DMS 273 (cell line): ENCODE data around the gene TSR1.

Experiments
- DNase-seq: peaks from one replicate; lab custom pipeline; 2025; ENCODE audit not compliant: unreplicated experiment; lab: John Stamatoyannopoulos, UW

The TSR1 gene

DNA sequence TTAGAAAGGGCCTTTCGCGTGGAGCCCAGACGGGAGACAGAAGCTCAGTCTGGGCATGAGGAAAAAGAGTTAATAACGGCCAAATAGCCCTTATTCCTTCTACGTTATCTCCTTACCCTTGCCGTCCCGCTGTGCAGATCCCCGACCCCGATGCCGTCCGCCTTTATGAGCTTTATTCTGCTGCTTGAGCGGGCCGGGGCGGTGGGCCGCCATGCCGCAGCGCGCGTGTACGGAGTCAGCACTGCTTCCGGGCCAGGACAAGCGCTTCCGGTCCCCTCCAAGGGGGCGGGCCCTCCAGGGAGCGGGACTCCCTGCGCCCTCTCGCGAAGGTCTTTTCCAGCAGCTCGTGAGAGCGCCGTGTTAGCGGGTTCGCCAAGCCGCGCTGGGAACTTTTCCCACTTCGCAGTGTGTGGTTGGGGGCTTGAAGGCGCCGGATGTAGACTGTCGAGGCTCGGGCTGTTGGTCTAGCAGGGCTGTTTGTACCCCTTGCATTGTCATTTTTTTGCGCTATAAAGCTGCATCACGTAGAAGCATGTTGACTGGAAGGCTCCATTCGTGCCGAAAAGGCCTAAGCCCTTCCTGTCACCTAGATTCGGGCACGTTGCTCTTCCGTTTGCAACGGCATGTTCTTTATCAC, at the start of gene TSR1:
Gene TSR1, minus strand, starts transcription at position 243 of the 637 bp plus-strand sequence. Its CDS starts 30 bp downstream, at position 213.
- peak; percentile 95 for DNase-seq

DNA sequence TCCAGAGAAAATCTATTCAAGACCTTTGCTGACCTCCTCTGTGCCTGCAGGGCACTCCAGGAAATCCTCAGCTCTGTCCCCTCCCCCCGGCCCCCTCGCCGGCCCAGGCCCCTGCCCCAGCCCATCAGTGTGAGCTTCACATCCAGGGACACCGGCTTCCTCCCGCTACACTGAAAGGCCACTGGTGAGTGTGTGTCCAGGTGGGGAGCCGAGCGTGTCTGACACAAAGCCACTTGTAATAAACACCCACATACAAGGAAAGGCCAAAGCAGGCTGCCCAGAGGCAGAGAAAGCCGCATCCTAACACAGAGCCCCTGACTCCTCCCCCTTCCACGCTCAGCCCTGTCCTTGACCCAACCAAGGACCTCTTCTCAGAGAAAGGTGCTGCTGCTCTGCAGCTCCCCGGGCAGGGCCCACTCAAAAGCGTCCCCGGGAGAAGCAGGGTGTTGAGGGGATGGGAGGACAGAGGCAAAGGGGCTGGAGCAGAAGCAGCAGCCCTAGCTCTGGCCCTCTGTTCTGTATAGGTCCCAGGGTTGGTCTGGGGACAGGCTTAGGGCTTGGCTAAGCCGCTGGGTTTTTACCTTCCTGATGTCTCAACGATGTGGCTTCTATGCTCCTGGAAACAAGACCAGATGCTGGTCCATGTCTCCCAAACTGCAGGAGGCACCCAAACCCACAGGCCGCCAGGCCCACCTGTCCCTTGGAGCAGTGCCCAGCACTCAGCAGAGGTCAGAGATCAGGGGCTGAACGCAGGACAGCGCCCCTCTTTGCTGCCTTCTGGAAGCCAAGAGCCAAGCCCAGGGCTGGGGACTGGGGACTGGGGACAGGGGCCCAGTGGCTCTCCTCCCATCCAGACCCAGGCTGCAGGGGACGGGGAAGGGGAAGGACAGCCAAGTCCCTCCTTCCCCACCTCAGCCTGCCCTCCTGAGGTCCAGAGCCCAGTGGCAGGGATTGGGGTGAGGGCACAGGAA, 49.3 kb upstream of the TSR1 start:
- peak; percentile 28 for DNase-seq

DNA sequence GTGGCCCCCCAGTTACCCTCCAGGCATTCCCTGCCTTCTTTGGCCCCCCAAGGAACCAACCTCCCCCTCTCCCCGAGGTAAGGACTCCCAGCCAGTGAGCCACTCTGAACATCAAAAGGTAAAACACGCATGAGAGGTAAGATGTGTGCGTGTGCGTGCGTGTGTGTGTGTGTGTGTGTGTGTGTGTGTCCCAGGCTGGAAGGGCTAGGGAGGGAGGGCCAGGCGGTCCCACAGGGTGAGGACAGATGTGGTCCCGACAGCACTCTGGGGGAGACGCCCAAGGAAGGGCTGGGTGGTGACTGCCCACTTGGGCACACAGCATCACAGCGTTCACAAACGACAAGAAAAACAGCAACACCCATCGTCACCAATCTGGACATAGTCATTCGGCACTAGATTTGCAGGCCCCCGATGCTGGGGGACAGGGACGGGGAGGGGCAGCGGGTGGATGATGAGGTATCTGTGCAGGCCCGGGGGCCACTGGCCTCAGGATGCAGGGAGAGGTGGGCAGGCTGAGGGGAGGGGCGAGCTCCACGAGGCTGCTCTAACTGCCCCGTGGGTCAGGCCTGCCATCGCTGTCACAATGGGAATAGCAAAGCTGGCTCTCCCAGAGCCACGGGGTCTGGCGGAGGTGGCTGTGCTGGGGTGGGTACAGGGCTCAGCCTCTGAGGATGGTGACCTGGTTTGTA, 48.3 kb upstream of the TSR1 start:
- DNase-seq, result no peak

DNA sequence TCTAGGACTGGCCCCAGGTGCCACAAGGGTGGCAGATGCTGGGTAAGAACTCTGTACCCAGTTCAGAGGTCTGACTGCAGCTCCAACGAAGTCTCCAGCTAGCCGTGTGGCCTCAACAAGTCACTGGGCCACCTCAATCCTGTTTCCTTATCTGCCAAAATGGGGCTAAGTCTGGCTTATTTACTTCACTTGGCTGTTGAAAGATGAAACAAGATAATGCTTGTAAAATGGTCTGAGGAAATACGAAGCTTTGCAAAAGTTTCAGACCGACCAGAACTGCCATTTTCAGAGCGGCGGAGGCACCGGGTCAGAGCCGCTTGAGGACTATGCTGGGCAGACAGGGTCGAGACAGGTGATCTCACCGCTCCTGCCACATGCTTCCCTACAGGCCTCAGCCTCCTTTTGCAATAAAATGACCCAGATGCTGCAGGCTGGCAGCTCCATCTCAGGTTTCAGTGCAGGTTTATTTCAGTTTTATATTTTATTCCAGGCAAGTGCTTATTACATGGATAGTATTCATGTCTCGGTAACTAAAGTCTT, 47.4 kb upstream of the TSR1 start:
- DNase-seq, result peak; percentile 72

DNA sequence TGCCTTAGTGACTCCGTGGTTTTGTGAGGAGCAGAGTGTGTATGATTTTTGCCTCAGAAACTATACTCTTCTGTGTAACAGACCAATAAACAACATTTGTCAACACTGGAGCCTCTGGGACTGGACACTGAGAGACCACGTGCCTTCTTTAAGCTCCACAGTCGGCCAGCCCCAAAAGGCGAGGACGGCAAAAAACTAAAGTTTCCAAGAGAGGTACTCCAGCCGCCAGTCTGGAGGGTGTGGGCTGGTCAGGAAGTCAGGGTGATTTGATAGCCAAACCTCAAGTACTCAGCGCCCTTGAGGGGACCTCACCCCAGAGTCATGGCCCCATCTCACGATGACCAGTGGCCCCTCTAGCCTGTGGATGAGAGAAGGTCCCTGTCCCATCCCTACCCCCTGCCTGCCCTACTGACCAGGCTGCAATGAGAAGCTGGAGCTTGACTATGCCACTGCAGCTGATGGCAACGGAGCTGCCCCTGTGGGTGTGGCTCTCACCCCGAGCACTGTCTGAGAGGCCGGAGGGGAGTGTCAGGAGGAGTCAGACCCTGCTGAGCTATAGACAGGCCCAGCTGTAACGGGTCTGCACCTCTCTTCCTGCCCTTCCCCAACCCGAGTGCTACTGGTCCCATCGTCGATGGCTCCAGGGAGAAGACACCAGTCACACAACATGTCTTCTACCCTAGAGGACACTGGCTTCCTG, 44.8 kb upstream of the TSR1 start:
- DNase-seq, result no peak

DNA sequence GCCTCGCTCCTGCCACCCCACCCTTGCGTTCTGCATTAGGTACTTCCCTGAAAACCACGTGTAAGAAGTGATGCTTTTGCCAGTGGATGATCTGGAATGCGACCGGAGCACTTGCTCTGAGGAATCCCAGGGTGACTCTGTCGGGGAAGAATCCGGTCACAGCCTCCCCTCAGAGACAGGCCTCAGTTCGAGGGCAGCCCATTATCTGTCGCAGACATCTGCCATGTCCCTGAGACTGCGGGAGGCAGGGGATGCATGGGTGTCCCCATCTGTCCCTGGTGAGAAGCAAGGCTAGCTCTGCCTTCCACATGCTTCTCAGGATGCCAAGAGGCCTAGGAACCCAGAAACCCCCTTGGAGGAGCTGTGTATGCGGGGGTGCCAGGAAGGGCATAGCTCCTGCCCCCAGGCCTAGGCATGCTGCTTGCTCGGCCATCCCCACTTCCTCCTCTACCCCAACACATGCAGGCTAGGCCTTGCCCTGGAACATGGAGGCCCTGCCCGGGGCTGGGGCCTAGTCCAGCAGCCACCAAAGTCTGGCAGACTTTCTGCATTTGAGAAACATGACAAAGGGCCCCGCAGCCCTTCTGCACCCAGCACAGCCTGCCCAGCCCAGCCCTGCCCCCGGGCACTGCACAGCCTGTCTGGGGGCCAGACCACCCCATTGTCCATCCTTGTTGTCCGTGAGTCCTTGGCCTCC, 44.1 kb upstream of the TSR1 start:
- DNase-seq, result no peak

DNA sequence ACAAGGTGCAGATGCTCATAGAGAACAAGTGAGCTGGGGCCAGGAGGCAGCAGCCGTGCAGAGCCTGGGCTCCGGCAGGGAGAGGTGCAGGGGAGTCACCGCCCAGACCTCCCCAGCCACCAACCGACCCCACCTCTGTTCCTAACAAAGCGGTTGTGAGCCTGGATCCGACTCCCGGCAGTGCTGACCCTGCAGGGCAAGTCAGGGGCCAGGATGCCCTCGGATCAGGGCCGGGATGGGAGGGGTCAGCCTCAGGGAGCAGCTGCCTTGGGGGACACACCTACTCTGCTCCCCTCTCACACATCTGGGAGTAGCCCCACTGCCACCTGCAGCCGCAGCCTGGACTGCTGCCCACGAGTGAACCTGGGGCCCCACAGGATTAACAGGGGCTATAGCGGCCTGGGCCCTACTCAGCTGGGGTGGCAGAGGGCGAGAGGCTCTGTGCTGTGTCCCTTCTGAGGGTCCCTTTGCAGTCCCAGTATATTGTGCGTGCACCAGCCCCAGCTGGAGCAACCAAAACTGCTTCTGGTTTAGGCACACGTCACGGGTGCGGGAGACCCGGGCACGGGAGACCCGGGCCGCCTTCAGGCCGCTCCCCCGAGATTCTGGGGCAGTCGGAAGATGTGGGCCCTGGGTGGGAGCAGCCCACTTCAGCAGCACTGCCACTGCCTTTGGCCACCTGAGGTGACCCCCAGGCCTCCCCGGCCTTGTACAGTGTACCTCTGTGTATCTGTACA, 43.4 kb upstream of the TSR1 start:
- no peak for DNase-seq

DNA sequence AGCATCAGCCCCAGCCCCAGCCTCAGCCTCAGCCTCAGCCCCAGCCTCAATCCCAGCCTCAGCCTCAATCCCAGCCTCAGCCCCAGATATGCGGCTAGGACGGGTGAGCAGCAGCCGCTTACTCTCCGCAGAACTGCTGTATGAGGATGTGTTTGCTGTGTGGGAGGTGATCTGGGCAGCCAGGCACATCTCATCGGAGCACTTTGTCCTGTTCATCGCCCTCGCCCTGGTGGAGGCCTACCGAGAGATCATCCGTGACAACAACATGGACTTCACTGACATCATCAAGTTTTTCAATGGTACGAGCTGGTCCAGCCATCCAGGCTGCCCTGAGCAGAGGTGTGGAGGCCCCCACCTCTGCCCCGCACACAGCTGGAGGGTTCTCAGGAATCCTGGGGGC, 42.6 kb upstream of the TSR1 start:
- no peak for DNase-seq

DNA sequence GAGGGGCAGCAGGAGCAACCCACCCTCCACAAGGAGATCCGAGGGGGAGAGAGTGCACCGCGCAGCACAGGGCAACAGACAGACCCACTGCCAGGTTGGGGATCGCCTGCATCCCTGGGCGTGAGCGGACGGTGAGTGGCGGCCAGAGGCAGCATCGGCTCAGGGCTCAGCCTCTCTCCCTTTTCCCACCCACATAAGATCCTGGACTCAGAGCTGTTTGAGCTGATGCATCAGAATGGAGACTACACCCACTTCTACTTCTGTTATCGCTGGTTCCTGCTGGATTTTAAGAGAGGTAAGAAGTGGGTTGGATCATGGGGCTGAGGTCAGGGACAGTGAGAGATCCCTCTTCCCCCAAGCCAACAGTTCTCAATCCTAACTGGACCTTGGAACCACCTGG, 41.4 kb upstream of the TSR1 start:
- no peak for DNase-seq

DNA sequence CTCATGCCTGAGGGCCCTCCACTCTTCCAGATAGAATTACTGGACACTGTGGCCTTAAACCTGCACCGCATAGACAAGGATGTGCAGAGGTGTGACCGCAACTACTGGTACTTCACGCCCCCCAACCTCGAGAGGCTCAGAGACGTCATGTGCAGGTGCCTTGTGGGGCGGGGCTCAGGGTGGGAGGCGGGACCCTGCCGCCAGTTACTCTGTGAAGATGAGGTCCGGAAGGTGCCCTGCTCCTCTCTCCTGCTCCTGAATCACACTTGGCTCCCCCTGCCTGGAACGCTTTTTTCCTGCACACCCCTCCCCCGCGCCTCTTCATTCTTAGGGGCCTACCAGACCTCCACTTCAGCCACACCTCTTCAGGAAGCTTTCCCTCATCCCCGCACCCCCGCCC, 39.9 kb upstream of the TSR1 start:
- DNase-seq, result no peak

DNA sequence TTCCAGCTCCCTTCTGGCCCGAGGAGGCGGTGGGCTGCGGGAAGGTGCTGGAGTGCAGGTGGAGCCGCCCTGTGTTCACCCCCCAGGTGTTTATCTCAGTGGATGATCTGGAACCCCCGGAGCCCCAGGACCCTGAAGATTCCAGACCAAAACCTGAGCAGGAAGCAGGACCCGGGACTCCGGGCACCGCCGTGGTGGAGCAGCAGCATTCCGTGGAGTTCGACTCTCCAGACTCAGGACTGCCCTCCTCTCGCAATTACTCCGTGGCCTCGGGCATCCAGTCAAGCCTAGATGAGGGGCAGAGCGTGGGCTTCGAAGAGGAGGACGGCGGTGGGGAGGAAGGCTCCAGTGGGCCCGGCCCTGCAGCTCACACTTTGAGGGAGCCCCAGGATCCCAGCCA, 39.1 kb upstream of the TSR1 start:
- no peak for DNase-seq

DNA sequence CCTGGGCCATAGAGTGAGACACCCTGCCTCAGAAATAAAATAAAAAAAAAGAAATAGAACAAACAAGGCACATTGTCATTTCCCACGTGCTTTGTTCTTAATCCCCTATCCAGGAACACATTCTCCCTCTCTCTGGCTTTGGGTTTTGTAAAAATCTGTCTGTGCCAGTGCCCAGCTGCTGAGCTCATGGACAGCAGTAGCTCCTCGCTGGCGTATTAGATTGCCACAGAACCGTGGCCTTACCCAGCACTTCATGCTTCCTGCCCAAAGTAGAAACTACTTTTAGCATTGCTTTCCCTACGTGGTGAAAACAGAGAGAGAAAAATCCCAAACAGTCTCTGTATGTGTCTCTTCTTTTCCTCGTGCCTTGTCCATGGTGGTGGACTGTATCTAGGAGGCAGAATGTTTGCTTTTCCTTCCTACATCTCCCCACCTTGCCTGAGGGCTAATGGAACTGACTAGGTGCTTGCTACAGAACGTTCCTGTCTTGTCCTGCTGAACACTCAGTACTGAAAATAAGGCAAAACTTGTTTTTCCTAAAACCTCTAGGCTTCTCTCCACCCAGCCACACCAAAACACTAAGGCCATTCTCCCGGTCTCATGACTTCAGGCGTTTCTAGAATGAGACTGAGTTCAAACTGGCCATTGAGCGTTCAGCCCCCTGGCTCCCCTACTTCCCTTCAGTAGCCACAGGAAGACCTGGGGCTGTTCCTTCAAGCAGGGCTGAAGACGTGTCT, 38.5 kb upstream of the TSR1 start:
- no peak for DNase-seq

DNA sequence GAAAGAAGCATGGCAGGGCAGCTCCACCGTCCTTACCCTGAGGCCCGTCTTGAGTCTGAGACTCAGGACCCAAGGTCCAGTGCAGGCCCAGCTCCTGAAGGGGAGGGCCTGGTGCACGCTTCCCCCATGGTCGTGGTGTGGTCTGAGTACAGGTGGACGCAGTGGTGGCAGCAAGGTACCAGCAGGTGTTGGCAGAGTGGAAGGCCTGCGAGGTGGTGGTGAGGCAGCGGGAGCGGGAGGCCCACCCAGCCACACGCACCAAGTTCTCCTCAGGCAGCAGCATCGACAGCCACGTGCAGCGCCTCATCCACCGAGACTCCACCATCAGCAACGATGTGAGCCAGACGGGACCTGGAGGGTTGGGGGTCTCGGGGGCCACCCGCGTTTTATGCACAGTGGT, 36.9 kb upstream of the TSR1 start:
- no peak for DNase-seq

DNA sequence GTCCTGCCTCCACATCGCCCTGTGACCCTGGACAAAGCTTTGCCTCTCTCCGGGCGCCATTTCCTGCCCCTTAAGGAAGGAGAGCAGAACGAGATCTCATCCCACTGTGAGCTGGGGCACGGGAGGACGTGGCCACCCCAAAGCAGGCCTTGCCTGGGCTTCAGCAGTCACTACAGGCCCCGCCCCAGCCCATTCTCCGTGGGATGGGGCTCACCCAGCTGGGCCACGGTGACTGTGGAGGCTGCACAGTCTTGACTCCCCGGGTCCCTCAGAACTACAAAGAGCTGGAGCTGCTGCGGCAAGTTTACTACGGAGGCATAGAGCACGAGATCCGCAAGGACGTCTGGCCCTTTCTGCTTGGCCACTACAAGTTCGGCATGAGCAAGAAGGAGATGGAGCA, 36.4 kb upstream of the TSR1 start:
- DNase-seq, result no peak

DNA sequence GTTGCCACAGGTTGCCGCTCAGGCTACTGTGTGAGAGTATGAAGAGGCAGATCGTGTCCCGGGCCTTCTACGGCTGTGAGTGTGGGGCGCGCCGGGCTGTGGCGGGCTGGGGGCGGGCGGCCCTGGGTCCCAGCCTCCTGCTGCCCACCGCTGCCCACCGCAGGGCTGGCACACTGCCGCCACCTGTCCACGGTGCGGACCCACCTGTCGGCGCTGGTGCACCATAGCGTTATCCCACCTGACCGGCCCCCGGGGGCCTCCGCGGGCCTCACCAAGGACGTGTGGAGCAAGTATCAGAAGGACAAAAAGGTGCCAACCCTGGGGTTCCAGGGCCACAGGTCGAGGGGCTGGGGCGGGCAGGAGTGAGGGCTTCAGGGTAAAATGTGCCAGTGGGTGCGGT, 35.9 kb upstream of the TSR1 start:
- no peak for DNase-seq

DNA sequence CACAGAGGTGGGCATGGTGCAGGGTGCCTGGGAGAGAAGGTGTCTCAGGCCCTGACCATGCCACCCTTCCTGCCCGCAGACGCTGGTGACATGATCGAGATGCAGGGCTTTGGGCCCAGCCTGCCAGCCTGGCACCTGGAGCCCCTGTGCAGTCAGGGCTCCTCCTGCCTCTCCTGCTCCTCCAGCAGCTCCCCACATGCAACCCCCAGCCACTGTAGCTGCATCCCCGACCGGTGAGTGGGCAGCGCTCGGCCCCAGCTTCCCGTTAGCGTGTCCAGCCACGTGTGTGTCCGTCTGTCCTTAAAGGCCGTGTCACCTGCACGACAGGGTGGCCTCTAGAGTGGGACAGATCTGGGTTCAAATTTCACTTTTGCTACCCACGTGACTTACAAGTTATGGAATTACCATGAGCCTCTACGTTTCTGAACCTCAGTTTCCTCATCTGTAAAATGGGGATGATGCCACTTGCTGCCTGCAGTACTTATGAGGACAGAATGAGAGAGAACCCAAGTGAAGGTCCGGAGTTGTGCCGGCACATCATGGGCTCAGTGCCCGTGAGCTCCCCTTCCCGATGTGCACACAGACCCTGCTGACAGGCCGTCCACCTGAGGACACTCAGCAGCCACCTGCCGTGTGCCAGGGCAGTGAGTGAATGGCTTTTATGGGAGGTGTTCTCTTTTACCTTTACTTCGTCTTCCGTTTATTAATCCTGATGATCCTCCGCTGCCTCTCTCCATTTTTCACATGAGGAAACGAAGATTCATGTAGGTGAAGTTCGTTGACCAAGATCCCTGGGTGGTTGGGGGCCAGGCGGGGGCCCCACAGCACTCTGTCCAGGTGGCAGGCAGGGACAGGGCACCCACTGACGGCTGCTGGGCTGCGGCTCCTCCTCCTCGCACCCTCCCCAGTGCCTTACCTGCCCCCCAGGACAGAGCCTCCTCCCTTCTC, 35.2 kb upstream of the TSR1 start:
- no peak for DNase-seq

DNA sequence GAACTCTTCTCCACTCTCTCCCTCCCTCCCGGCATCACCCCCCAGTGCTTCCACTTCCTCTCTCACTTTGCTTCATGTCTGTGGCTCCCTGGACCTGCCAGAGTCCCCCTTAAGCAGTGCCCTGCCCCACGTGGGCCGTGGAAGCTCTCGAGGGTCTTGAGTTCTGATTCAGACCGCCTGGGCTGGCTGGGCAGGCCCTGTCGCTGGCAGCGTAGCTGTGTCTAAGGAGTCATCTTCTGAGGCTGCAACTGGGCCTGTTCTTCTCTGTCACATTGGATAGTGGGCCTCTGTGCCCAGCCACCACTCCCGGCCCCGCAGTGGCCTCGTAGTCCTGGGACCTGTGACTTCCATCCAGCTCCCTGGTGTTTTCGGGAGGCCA, 33.9 kb upstream of the TSR1 start:
- DNase-seq, result no peak
